Ishikawa (cell line): ENCODE measurements around the gene LPCAT1.

Source experiments
- CEBPB ChIP-seq: IDR thresholded peaks from 2 replicates; pipeline ENCODE4 v1.6.1; 2012
- CREB1 ChIP-seq: IDR thresholded peaks from 2 replicates; pipeline ENCODE4 v1.6.1; 2012; ENCODE audit warnings: low read depth
- EGR1 ChIP-seq: IDR thresholded peaks from 2 replicates; pipeline ENCODE4 v1.6.1; 2012
- EP300 ChIP-seq: IDR thresholded peaks from 2 replicates; pipeline ENCODE4 v1.6.1; 2012; ENCODE audit warnings: borderline replicate concordance
- FOXM1 ChIP-seq: IDR thresholded peaks from 2 replicates; pipeline ENCODE4 v1.6.1; 2012; ENCODE audit warnings: low read depth, borderline replicate concordance
- MAX ChIP-seq: IDR thresholded peaks from 2 replicates; pipeline ENCODE4 v1.6.1; 2012
- NFIC ChIP-seq: IDR thresholded peaks from 2 replicates; pipeline ENCODE4 v1.6.1; 2012
- RAD21 ChIP-seq: IDR thresholded peaks from 2 replicates; pipeline ENCODE4 v1.6.1; 2012; ENCODE audit warnings: low read depth
- REST ChIP-seq: IDR thresholded peaks from 2 replicates; pipeline ENCODE4 v1.6.1; 2012; ENCODE audit warnings: low read depth, mild to moderate bottlenecking
- TAF1 ChIP-seq: IDR thresholded peaks from 2 replicates; pipeline ENCODE4 v1.6.1; 2012; ENCODE audit warnings: low read depth, mild to moderate bottlenecking
- TCF12 ChIP-seq: IDR thresholded peaks from 2 replicates; pipeline ENCODE4 v1.6.1; 2012; ENCODE audit warnings: low read depth
- TEAD4 ChIP-seq: IDR thresholded peaks from 2 replicates; pipeline ENCODE4 v1.6.1; 2012
- USF1 ChIP-seq: IDR thresholded peaks from 2 replicates; pipeline ENCODE4 v1.6.1; 2012
- YY1 ChIP-seq: IDR thresholded peaks from 2 replicates; pipeline ENCODE4 v1.6.1; 2012; ENCODE audit warnings: low read depth
- ZBTB7A ChIP-seq: IDR thresholded peaks from 2 replicates; pipeline ENCODE4 v1.6.1; 2012; ENCODE audit warnings: low read depth

The LPCAT1 gene

GRCh38 chr5:1428107-1428506 is 95.7 kb downstream of the LPCAT1 start:
- TF ChIP-seq NFIC (no peak), CREB1 (no peak), TEAD4 (no peak), EGR1 (no peak), CEBPB (no peak), USF1 (no peak), TCF12 (no peak), FOXM1 (no peak), RAD21 (no peak)

- TF ChIP-seq NFIC (no peak), CREB1 (no peak), REST (no peak), TCF12 (no peak)
Measured at GRCh38 chr5:1424716-1425115, 99.0 kb downstream of the LPCAT1 start.

GRCh38 chr5:1423901-1424603 is 99.7 kb downstream of the LPCAT1 start:
- 0 out of 2 replicates have a peak, but pooled peaks have one; percentile 24 for TF ChIP-seq REST
- no peak for TF ChIP-seq FOXM1

GRCh38 chr5:1421521-1422341 is 102.0 kb downstream of the LPCAT1 start:
- TF ChIP-seq MAX (no peak), REST (no peak), TAF1 (no peak), ZBTB7A (no peak), TEAD4 (no peak), FOXM1 (no peak), NFIC (no peak), CEBPB (no peak), YY1 (no peak), EP300 (no peak), RAD21 (no peak), EGR1 (no peak), CREB1 (no peak), TCF12 (no peak), USF1 (no peak)
